TTC549 (cell line): ENCODE measurements around the gene MFSD12.
A peak's percentile ranks its signal among the peaks of the same experiment; 100 is the strongest.
"Not testable (repeated sequence)": the region's sequence is repeated elsewhere in the genome, so short reads cannot be mapped to it uniquely, and the experiment has no call there.

Experiments
- FAIRE-seq: peaks from 2 replicates; lab custom pipeline; 2012; peaks lifted over from hg19 to GRCh38; lab: Jason Lieb, UNC

MFSD12 gene

GRCh38 chr19:3584036-3584802 is 26.8 kb upstream of the MFSD12 start:
- not testable (repeated sequence) for FAIRE-seq

- not testable (repeated sequence) for FAIRE-seq
These were observed 24.4 kb upstream of the MFSD12 start for GRCh38 chr19:3581792-3582191.

- no peak for FAIRE-seq
These were observed 23.0 kb upstream of the MFSD12 start for GRCh38 chr19:3580156-3580934.

GRCh38 chr19:3578390-3578789 is 21.0 kb upstream of the MFSD12 start:
- no peak for FAIRE-seq

GRCh38 chr19:3577723-3578344 is 20.4 kb upstream of the MFSD12 start:
- no peak for FAIRE-seq

- FAIRE-seq = no peak
These were observed 19.5 kb upstream of the MFSD12 start for GRCh38 chr19:3576696-3577443.

GRCh38 chr19:3575949-3576673 is 18.7 kb upstream of the MFSD12 start:
- no peak for FAIRE-seq

GRCh38 chr19:3575260-3575741 is 17.9 kb upstream of the MFSD12 start:
- FAIRE-seq = no peak

- FAIRE-seq = peak; percentile 43
These were observed 16.7 kb upstream of the MFSD12 start for GRCh38 chr19:3573858-3574637.

GRCh38 chr19:3573162-3573857 is 15.9 kb upstream of the MFSD12 start:
- FAIRE-seq = no peak

GRCh38 chr19:3572855-3573161 is 15.4 kb upstream of the MFSD12 start, which contains the start of gene HMG20B:
TSS of gene HMG20B (plus strand) at chr19:3572944. CDS start at chr19:3573310, 366 bp downstream.
- FAIRE-seq = no peak

GRCh38 chr19:3572132-3572854 is 14.9 kb upstream of the MFSD12 start:
- FAIRE-seq = peak; percentile 95

- FAIRE-seq = no peak
These were observed 13.2 kb upstream of the MFSD12 start for GRCh38 chr19:3570606-3571011.

- not testable (repeated sequence) for FAIRE-seq
These were observed 12.7 kb upstream of the MFSD12 start for GRCh38 chr19:3570042-3570441.

- FAIRE-seq = no peak
These were observed 7.8 kb upstream of the MFSD12 start for GRCh38 chr19:3565139-3565538.

GRCh38 chr19:3563709-3564524 is 6.5 kb upstream of the MFSD12 start:
- no peak for FAIRE-seq

GRCh38 chr19:3556978-3557460 is 367 bp downstream of the MFSD12 start:
- no peak for FAIRE-seq

- FAIRE-seq = no peak
These were observed 886 bp downstream of the MFSD12 start for GRCh38 chr19:3556423-3556977.
